ENCODE data around the gene IGF2BP3.
"Not testable (repeated sequence)": the region's sequence is repeated elsewhere in the genome, so short reads cannot be mapped to it uniquely, and the experiment has no call there.

Gene IGF2BP3

DNA sequence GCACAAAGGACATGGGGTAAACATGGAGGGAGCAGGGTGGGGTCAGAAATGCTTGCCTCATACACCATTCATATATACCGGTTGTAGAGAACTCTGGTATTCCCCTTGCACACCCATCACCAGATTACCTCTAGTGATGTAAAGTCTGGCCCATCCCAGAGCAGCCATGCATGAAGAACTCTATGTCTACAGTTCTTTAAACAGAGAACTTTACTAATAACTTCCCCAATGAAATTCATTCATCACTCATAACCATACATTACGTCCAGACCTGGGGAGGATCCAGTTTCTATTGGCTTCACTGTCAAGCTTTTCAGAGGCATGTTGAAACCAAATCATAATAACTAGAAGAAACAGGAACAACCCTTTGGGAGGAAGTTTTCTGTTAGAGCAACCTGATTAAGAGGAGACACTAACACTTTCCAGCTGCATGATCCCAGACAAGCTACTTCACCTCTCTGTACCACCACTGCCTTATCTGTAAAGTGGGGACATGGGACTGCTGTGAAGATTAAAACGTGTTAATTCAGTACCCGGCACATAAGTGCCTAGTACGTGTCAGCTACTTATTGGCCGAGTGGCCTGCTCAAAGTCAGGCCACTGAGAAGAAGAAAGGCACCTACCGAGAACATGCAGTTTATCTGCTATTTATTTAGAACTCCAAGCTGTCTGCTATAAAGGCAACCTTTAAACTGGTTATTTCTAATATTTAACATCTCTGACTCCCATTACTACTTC is 59.7 kb downstream of the IGF2BP3 start:
- Mint-ChIP-seq H3K4me3 (no peak overlapping the region), H3K9me3 (peaks cover 39% of the 10 kb centered on the region), H3K36me3 (ENCODE audit: low read depth) (peaks cover 94% of the 10 kb centered on the region), H3K27ac (no peak overlapping the region), H3K4me1 (no peaks in the 10 kb centered on the region), H3K27me3 (ENCODE audit: low read depth, poor library complexity) (no peaks in the 10 kb centered on the region)
- DNase-seq, result no peak
- TF ChIP-seq, protein P1, sequence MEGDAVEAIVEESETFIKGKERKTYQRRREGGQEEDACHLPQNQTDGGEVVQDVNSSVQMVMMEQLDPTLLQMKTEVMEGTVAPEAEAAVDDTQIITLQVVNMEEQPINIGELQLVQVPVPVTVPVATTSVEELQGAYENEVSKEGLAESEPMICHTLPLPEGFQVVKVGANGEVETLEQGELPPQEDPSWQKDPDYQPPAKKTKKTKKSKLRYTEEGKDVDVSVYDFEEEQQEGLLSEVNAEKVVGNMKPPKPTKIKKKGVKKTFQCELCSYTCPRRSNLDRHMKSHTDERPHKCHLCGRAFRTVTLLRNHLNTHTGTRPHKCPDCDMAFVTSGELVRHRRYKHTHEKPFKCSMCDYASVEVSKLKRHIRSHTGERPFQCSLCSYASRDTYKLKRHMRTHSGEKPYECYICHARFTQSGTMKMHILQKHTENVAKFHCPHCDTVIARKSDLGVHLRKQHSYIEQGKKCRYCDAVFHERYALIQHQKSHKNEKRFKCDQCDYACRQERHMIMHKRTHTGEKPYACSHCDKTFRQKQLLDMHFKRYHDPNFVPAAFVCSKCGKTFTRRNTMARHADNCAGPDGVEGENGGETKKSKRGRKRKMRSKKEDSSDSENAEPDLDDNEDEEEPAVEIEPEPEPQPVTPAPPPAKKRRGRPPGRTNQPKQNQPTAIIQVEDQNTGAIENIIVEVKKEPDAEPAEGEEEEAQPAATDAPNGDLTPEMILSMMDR (IDR thresholded peaks at IDR 0.05), result no peak

DNA sequence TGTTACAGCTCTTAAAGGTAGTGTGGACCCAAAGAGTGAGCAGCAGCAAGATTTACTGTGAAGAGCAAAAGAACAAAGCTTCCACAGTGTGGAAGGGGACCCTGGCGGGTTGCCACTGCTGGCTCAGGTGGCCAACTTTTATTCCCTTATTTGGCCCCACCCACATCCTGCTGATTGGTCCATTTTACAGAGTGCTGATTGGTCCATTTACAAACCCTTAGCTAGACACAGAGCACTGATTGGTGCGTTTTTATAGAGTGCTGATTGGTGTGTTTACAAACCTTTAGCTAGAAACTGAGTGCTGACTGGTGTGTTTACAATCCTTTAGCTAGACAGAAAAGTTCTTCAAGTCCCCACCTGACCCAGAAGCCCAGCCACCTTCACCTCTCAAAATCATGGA is 63.7 kb downstream of the IGF2BP3 start:
- H3K27ac Mint-ChIP-seq; H3K4me3 Mint-ChIP-seq; DNase-seq; H3K27me3 Mint-ChIP-seq (ENCODE audit: low read depth, poor library complexity); H3K4me1 Mint-ChIP-seq: not testable (repeated sequence)
- H3K9me3 Mint-ChIP-seq, result peaks cover 39% of the 10 kb centered on the region
- H3K36me3 Mint-ChIP-seq (ENCODE audit: low read depth), result peaks cover 88% of the 10 kb centered on the region

DNA sequence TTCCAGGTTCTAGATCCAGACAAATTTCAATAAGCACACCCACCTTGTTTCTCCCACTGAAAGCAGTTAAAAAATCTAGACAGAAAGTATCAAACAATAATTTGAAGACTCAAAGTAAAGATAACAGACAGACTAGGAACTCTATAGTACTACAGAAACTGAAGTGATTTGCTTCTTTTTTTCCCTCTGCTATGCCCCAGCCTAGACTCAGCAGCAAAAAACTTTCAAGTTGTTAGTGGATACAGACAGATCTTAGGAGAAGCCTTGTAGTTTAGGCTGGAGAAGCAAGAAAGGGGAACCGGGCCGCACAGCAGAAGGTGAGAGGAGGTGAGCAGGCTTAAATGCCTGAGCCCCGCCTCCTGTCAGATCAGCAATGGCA is 65.1 kb downstream of the IGF2BP3 start:
- no peak overlapping the region for H3K4me3 Mint-ChIP-seq
- H3K4me1 Mint-ChIP-seq, result no peaks in the 10 kb centered on the region
- H3K27me3 Mint-ChIP-seq (ENCODE audit: low read depth, poor library complexity), result no peaks in the 10 kb centered on the region
- peak overlapping the region; percentile 44 for H3K27ac Mint-ChIP-seq
- TF ChIP-seq, protein P1 (IDR thresholded peaks at IDR 0.05), result no peak
- DNase-seq, result no peak
- H3K9me3 Mint-ChIP-seq, result peaks cover 35% of the 10 kb centered on the region
- peaks cover 85% of the 10 kb centered on the region for H3K36me3 Mint-ChIP-seq (ENCODE audit: low read depth)

DNA sequence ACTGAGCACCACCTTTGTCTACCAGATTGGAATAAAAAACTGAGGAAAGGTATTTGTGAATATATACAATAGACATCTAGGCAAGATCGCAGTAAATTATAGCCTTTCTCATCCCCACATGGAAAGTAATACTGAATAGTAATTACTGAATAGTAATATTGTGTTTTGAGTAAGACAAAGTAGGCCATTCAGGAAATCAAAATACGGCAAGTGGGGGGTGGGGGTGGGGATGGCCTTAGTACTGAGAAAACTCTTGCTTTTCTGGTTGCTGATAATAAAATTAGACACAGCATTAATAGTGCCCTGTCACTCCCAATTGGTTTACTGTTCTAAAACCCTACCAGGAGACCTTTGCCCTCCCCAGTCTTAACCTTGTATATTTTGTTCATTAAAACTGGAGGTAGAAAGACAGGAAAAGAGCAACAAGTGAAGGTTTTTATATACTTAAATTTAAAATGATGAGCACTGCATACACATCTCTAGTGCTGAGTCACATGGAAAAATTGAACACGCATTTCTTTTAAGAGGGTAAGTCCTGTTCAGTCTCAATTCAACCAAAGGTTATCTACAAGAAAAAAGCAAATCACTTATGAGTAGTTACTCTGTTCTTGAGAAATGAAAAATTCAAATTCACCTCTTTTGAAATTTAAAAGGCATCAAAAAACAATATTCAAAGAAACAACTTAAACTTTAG is 65.6 kb downstream of the IGF2BP3 start:
- Mint-ChIP-seq H3K36me3 (ENCODE audit: low read depth) (peaks cover 86% of the 10 kb centered on the region), H3K9me3 (peaks cover 35% of the 10 kb centered on the region), H3K27me3 (ENCODE audit: low read depth, poor library complexity) (no peaks in the 10 kb centered on the region), H3K4me1 (no peaks in the 10 kb centered on the region), H3K4me3 (no peak overlapping the region), H3K27ac (peak overlapping the region; percentile 44)
- no peak for DNase-seq
- TF ChIP-seq, protein P1 (IDR thresholded peaks at IDR 0.05), result no peak

DNA sequence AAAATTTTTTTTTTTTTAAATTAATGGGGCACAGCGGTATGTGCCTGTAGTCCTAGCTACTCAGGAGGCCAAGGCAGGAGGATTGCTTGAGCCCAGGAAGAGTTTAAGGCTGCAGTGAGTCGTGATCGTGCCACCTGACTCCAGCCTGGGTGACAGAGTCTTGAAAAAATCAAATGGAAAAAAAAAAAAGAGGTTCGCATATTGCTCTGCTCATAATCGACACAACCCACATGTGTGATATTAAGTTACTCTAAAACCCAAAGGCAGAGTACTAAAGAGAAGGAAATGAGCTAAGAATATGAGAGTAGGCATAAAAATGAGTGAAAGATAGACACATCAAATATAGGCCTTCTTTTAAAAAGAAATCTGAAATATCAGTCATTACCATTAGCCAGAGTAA is 66.3 kb downstream of the IGF2BP3 start:
- TF ChIP-seq, protein P1 (IDR thresholded peaks at IDR 0.05), result no peak
- Mint-ChIP-seq H3K4me3 (no peak overlapping the region), H3K9me3 (peaks cover 28% of the 10 kb centered on the region), H3K4me1 (no peaks in the 10 kb centered on the region), H3K27ac (peak overlapping the region; percentile 63), H3K27me3 (ENCODE audit: low read depth, poor library complexity) (no peaks in the 10 kb centered on the region), H3K36me3 (ENCODE audit: low read depth) (peaks cover 83% of the 10 kb centered on the region)
- DNase-seq, result no peak

DNA sequence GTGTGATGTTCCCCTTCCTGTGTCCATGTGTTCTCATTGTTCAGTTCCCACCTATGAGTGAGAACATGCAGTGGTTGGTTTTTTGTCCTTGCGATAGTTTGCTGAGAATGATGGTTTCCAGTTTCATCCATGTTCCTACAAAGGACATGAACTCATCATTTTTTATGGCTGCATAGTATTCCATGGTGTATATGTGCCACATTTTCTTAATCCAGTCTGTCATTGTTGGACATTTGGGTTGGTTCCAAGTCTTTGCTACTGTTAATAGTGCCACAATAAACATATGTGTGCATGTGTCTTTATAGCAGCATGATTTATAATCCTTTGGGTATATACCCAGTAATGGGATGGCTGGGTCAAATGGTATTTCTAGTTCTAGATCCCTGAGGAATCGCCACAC is 72.2 kb downstream of the IGF2BP3 start:
- peaks cover 60% of the 10 kb centered on the region for H3K36me3 Mint-ChIP-seq (ENCODE audit: low read depth)
- not testable (repeated sequence) for H3K4me3 Mint-ChIP-seq; H3K9me3 Mint-ChIP-seq; H3K27ac Mint-ChIP-seq; DNase-seq; H3K27me3 Mint-ChIP-seq (ENCODE audit: low read depth, poor library complexity)
- H3K4me1 Mint-ChIP-seq, result peaks cover 10% of the 10 kb centered on the region

DNA sequence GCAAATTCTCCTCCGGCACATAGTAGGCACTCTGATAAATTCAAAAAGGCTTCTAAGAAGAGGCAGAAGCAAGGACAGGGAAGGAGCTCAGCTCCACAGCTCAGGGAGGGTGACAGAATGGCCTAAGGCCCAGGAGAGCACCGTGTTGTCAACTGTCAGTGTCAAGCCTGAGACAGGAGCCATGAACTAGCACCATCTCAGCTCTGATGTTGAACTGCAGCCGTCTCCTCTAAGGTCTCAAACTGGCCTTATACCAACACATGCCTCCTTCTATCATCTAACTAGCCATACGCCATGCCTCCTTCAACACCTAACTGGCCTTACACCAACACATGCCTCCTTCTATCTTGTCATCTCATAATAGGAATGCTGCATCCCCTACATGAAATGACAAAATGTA is 73.0 kb downstream of the IGF2BP3 start:
- Mint-ChIP-seq H3K4me1 (peaks cover 10% of the 10 kb centered on the region), H3K4me3 (no peak overlapping the region), H3K9me3 (no peaks in the 10 kb centered on the region), H3K27ac (no peak overlapping the region), H3K27me3 (ENCODE audit: low read depth, poor library complexity) (peaks cover 3% of the 10 kb centered on the region), H3K36me3 (ENCODE audit: low read depth) (peaks cover 64% of the 10 kb centered on the region)
- DNase-seq, result no peak
- TF ChIP-seq, protein P1 (IDR thresholded peaks at IDR 0.05), result no peak

All from nephron progenitor cell (in vitro differentiated cells).